ENCODE measurements around the gene ZNF519.
"Not testable (repeated sequence)": the region's sequence is repeated elsewhere in the genome, so short reads cannot be mapped to it uniquely, and the experiment has no call there.

Gene ZNF519

GRCh38 chr18:14132271-14132700 lies at the start of gene ZNF519:
Gene ZNF519 (minus strand): TSS chr18:14132435. CDS start chr18:14132277, 158 bp downstream.
- not testable (repeated sequence) for H3K9me3 ChIP-seq (ENCODE audit: control insufficient read depth, insufficient read depth, low read length); H3K36me3 ChIP-seq (ENCODE audit: control insufficient read depth, insufficient read depth, low read length); H3K4me1 ChIP-seq (ENCODE audit: control insufficient read depth, insufficient read depth, low read length); H3K27me3 ChIP-seq (ENCODE audit: control insufficient read depth, insufficient read depth, low read length)
- H3K4me3 ChIP-seq (ENCODE audit: low read depth, low read length): peak within 1 kb of the TSS; percentile 81
- H3K9ac ChIP-seq (ENCODE audit: low read depth, low read length): peak within 1 kb of the TSS; percentile 91

- Histone ChIP-seq H3K9me3 (ENCODE audit: control insufficient read depth, insufficient read depth, low read length) (no peaks in the 10 kb centered on the region), H3K9ac (ENCODE audit: low read depth, low read length) (no peak overlapping the region), H3K27me3 (ENCODE audit: control insufficient read depth, insufficient read depth, low read length) (no peaks in the 10 kb centered on the region), H3K36me3 (ENCODE audit: control insufficient read depth, insufficient read depth, low read length) (no peaks in the 10 kb centered on the region), H3K4me1 (ENCODE audit: control insufficient read depth, insufficient read depth, low read length) (no peaks in the 10 kb centered on the region), H3K4me3 (ENCODE audit: low read depth, low read length) (no peak overlapping the region)
Measured at GRCh38 chr18:14179306-14179705, 47.1 kb upstream of the ZNF519 start.

- H3K9ac ChIP-seq (ENCODE audit: low read depth, low read length): not testable (repeated sequence)
Measured at GRCh38 chr18:14178321-14179196, 46.3 kb upstream of the ZNF519 start.

GRCh38 chr18:14177540-14178320 lies 45.5 kb upstream of the ZNF519 start:
- not testable (repeated sequence) for H3K4me3 ChIP-seq (ENCODE audit: low read depth, low read length); H3K4me1 ChIP-seq (ENCODE audit: control insufficient read depth, insufficient read depth, low read length); H3K36me3 ChIP-seq (ENCODE audit: control insufficient read depth, insufficient read depth, low read length); H3K27me3 ChIP-seq (ENCODE audit: control insufficient read depth, insufficient read depth, low read length); H3K9ac ChIP-seq (ENCODE audit: low read depth, low read length); H3K9me3 ChIP-seq (ENCODE audit: control insufficient read depth, insufficient read depth, low read length)

More at GRCh38 chr18:14178321-14179196, 46.3 kb upstream of the ZNF519 start:
- not testable (repeated sequence) for H3K4me3 ChIP-seq (ENCODE audit: low read depth, low read length); H3K9me3 ChIP-seq (ENCODE audit: control insufficient read depth, insufficient read depth, low read length); H3K4me1 ChIP-seq (ENCODE audit: control insufficient read depth, insufficient read depth, low read length); H3K36me3 ChIP-seq (ENCODE audit: control insufficient read depth, insufficient read depth, low read length); H3K27me3 ChIP-seq (ENCODE audit: control insufficient read depth, insufficient read depth, low read length)

GRCh38 chr18:14175404-14175803 lies 43.2 kb upstream of the ZNF519 start:
- not testable (repeated sequence) for H3K27me3 ChIP-seq (ENCODE audit: control insufficient read depth, insufficient read depth, low read length); H3K36me3 ChIP-seq (ENCODE audit: control insufficient read depth, insufficient read depth, low read length); H3K9me3 ChIP-seq (ENCODE audit: control insufficient read depth, insufficient read depth, low read length); H3K4me1 ChIP-seq (ENCODE audit: control insufficient read depth, insufficient read depth, low read length); H3K9ac ChIP-seq (ENCODE audit: low read depth, low read length); H3K4me3 ChIP-seq (ENCODE audit: low read depth, low read length)

GRCh38 chr18:14174706-14175085 lies 42.5 kb upstream of the ZNF519 start:
- Histone ChIP-seq H3K9ac (ENCODE audit: low read depth, low read length) (no peak overlapping the region), H3K4me3 (ENCODE audit: low read depth, low read length) (no peak overlapping the region), H3K9me3 (ENCODE audit: control insufficient read depth, insufficient read depth, low read length) (no peaks in the 10 kb centered on the region), H3K4me1 (ENCODE audit: control insufficient read depth, insufficient read depth, low read length) (no peaks in the 10 kb centered on the region), H3K36me3 (ENCODE audit: control insufficient read depth, insufficient read depth, low read length) (no peaks in the 10 kb centered on the region), H3K27me3 (ENCODE audit: control insufficient read depth, insufficient read depth, low read length) (no peaks in the 10 kb centered on the region)

GRCh38 chr18:14174002-14174705 lies 41.9 kb upstream of the ZNF519 start:
- H3K4me1 ChIP-seq (ENCODE audit: control insufficient read depth, insufficient read depth, low read length); H3K27me3 ChIP-seq (ENCODE audit: control insufficient read depth, insufficient read depth, low read length); H3K9ac ChIP-seq (ENCODE audit: low read depth, low read length); H3K9me3 ChIP-seq (ENCODE audit: control insufficient read depth, insufficient read depth, low read length); H3K36me3 ChIP-seq (ENCODE audit: control insufficient read depth, insufficient read depth, low read length); H3K4me3 ChIP-seq (ENCODE audit: low read depth, low read length): not testable (repeated sequence)

- not testable (repeated sequence) for H3K9ac ChIP-seq (ENCODE audit: low read depth, low read length); H3K4me3 ChIP-seq (ENCODE audit: low read depth, low read length); H3K36me3 ChIP-seq (ENCODE audit: control insufficient read depth, insufficient read depth, low read length); H3K4me1 ChIP-seq (ENCODE audit: control insufficient read depth, insufficient read depth, low read length); H3K9me3 ChIP-seq (ENCODE audit: control insufficient read depth, insufficient read depth, low read length); H3K27me3 ChIP-seq (ENCODE audit: control insufficient read depth, insufficient read depth, low read length)
Measured at GRCh38 chr18:14173116-14173951, 41.1 kb upstream of the ZNF519 start.

- not testable (repeated sequence) for H3K9me3 ChIP-seq (ENCODE audit: control insufficient read depth, insufficient read depth, low read length); H3K4me3 ChIP-seq (ENCODE audit: low read depth, low read length); H3K4me1 ChIP-seq (ENCODE audit: control insufficient read depth, insufficient read depth, low read length); H3K9ac ChIP-seq (ENCODE audit: low read depth, low read length); H3K27me3 ChIP-seq (ENCODE audit: control insufficient read depth, insufficient read depth, low read length); H3K36me3 ChIP-seq (ENCODE audit: control insufficient read depth, insufficient read depth, low read length)
Measured at GRCh38 chr18:14172142-14173115, 40.2 kb upstream of the ZNF519 start.

GRCh38 chr18:14171301-14172141 lies 39.3 kb upstream of the ZNF519 start:
- not testable (repeated sequence) for H3K9ac ChIP-seq (ENCODE audit: low read depth, low read length); H3K4me3 ChIP-seq (ENCODE audit: low read depth, low read length); H3K36me3 ChIP-seq (ENCODE audit: control insufficient read depth, insufficient read depth, low read length); H3K9me3 ChIP-seq (ENCODE audit: control insufficient read depth, insufficient read depth, low read length); H3K4me1 ChIP-seq (ENCODE audit: control insufficient read depth, insufficient read depth, low read length); H3K27me3 ChIP-seq (ENCODE audit: control insufficient read depth, insufficient read depth, low read length)

Measured in iPS-15b (cell line).